Mammary epithelial cell (primary cell): ENCODE measurements around the gene COG5.

Experiments used
- CTCF ChIP-seq, 2 donors: IDR thresholded peaks in 1 of 2; conservative IDR thresholded peaks in 1 of 2; 2 replicates each; pipeline ENCODE4 v1.5.1; 2011 to 2012; ENCODE audit warnings: inconsistent platforms in 2 of 2, low read length in 2 of 2, mild to moderate bottlenecking in 2 of 2, control low read depth in 1 of 2, low read depth in 1 of 2; ENCODE audit not compliant: insufficient read depth in 1 of 2; ENCODE audit errors: extremely low read depth in 1 of 2
- EZH2 ChIP-seq: IDR thresholded peaks from 2 replicates; pipeline ENCODE4 v1.6.1; 2012; ENCODE audit warnings: low read length, inconsistent platforms, borderline replicate concordance

DNA sequence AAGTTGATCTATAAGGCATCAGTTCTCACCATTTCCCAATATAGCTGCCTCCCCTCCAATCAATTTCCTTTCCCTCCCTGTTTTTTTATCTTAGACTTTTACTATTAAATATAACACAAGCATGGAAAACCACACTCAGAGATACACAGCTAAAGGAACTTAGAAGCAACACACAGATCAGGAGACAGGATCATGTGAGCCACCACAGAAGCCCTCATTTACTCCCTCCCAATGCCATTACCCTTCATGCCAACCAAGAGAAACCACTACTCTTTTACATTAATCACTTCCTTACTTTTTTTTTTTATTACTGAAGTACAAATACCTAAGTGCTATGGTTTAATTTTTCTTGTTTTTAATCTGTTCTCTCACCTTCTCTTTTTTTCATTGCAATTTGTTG lies 33.0 kb downstream of the COG5 start:
- TF ChIP-seq CTCF (conservative IDR thresholded peaks at IDR 0.05 in 1 of 2, IDR thresholded peaks at IDR 0.05 in 1 of 2; ENCODE audit: extremely low read depth in 1 of 2, insufficient read depth in 1 of 2, low read depth in 1 of 2, low read length in 2 of 2) (no peak), EZH2 (no peak)
